CD8-positive, alpha-beta memory T cell (primary cell): ENCODE measurements around the gene NIN. TPM values are rescaled to one million over a fixed set of nuclear protein-coding genes. Genes with fewer than 3 reads are reported as not detected.
A peak's percentile ranks its signal among the peaks of the same experiment; 100 is the strongest.

Source experiments
- CTCF ChIA-PET: fragments of 350-600 bp; sonication (Branson Sonifier 250); formaldehyde crosslinking; loops from one replicate; lab custom pipeline; 2021; ENCODE audit warnings: antibody characterized with exemption; lab: Charles Lee
- POLR2A ChIA-PET: fragments of 350-600 bp; sonication (Branson Sonifier 250); formaldehyde crosslinking; loops from one replicate; lab custom pipeline; 2021; ENCODE audit warnings: antibody characterized with exemption; lab: Charles Lee
- DNase-seq, 5 donors: peaks; one replicate each; pipeline versions ENCODE4 v3.0.0 to v3.0.0-alpha.2; 2020 to 2022; ENCODE audit warnings: mixed read lengths in 1 of 5
- H3K27ac ChIP-seq: one replicate; pipeline ENCODE4 v1.7.0; 2013; ENCODE audit warnings: low read depth, mild to moderate bottlenecking, low read length, moderate library complexity
- H3K27me3 ChIP-seq: 2 replicates; pipeline ENCODE4 v1.7.0; 2013; ENCODE audit warnings: low read length, mild to moderate bottlenecking; ENCODE audit not compliant: insufficient read depth, poor library complexity, severe bottlenecking
- H3K36me3 ChIP-seq: 2 replicates; pipeline ENCODE4 v1.7.0; 2013; ENCODE audit warnings: mild to moderate bottlenecking, low read length, moderate library complexity; ENCODE audit not compliant: insufficient read depth
- H3K4me1 ChIP-seq: 2 replicates; pipeline ENCODE4 v1.7.0; 2013; ENCODE audit warnings: mild to moderate bottlenecking, low read length, moderate library complexity; ENCODE audit not compliant: insufficient read depth
- H3K4me3 ChIP-seq: 2 replicates; pipeline ENCODE4 v1.7.0; 2013; ENCODE audit warnings: mild to moderate bottlenecking, low read length
- H3K9me3 ChIP-seq: 2 replicates; pipeline ENCODE4 v1.7.0; 2013; ENCODE audit warnings: mild to moderate bottlenecking, low read length
- H3K27ac Mint-ChIP-seq, 8 donors: one replicate each; pipeline ENCODE4 v1.8.0; 2020 to 2021; ENCODE audit warnings: mixed read lengths in 8 of 8, mild to moderate bottlenecking in 6 of 8, inconsistent platforms in 3 of 8, moderate library complexity in 3 of 8
- H3K27me3 Mint-ChIP-seq, 2 donors: one replicate each; pipeline ENCODE4 v1.8.0; 2020 to 2021; ENCODE audit warnings: mixed read lengths in 2 of 2, mild to moderate bottlenecking in 1 of 2, moderate library complexity in 1 of 2
- H3K36me3 Mint-ChIP-seq, 3 donors: one replicate each; pipeline ENCODE4 v1.8.0; 2020 to 2021; ENCODE audit warnings: mixed read lengths in 3 of 3, inconsistent platforms in 1 of 3, mild to moderate bottlenecking in 1 of 3
- H3K4me1 Mint-ChIP-seq, 3 donors: one replicate each; pipeline ENCODE4 v1.8.0; 2020 to 2021; ENCODE audit warnings: mixed read lengths in 3 of 3, inconsistent platforms in 1 of 3, mild to moderate bottlenecking in 1 of 3
- H3K4me3 Mint-ChIP-seq, 7 donors: one replicate each; pipeline ENCODE4 v1.8.0; 2020 to 2021; ENCODE audit warnings: mixed read lengths in 7 of 7, mild to moderate bottlenecking in 6 of 7, moderate library complexity in 4 of 7, inconsistent platforms in 2 of 7
- H3K9me3 Mint-ChIP-seq, 5 donors: one replicate each; pipeline ENCODE4 v1.8.0; 2020 to 2022; ENCODE audit warnings: mixed read lengths in 5 of 5, mild to moderate bottlenecking in 3 of 5, moderate library complexity in 2 of 5, inconsistent platforms in 1 of 5
- polyA plus RNA-seq: library from polyadenylated mRNA; unstranded; fragments of 300-500 nt; fragmentation: Illumina TruSeq; gene quantifications from one replicate; pipeline ENCODE4 v1.2.3, GENCODE V29; 2021
- total RNA-seq, 2 experiments: library from RNA; stranded (reverse); gene quantifications; one replicate each; pipeline ENCODE4 v1.2.3, GENCODE V29; 2021

Gene NIN
- total and polyA plus RNA-seq, 3 experiments from 2014 or later = 64.3 to 77.8 (median 73.8) TPM

- CTCF ChIA-PET = interaction anchor here (0.9 to 1.7 kb wide), 4 partner anchors 14 to 101 kb away, joined by 3 to 4 read pairs (median 4); no protein-coding TSS in a partner anchor
These were observed 71.0 kb downstream of the NIN start for GRCh38 chr14:50759800-50760543.

GRCh38 chr14:50758945-50759344, 72.0 kb downstream of the NIN start:
- CTCF ChIA-PET = interaction anchor here (1.2 to 2.1 kb wide), 3 partner anchors 8 to 17 kb away, joined by 3 to 6 read pairs (median 4); no protein-coding TSS in a partner anchor
- H3K4me3 Mint-ChIP-seq = no peak overlapping the region
- H3K36me3 Mint-ChIP-seq = peaks cover 7 to 57% (median 26%) of the 10 kb centered on the region in 3 donors
- DNase-seq = no peak
- Histone ChIP-seq H3K27ac (no peak overlapping the region), H3K4me1 (no peaks in the 10 kb centered on the region), H3K9me3 (no peaks in the 10 kb centered on the region), H3K4me3 (no peak overlapping the region), H3K27me3 (no peaks in the 10 kb centered on the region), H3K36me3 (peaks cover 54% of the 10 kb centered on the region)
- POLR2A ChIA-PET = interaction anchor here (0.8 kb wide), 1 partner anchor 172 kb away, joined by 3 read pairs; no protein-coding TSS in a partner anchor
- no peaks in the 10 kb centered on the region for H3K9me3 Mint-ChIP-seq
- H3K27ac Mint-ChIP-seq = no peak overlapping the region
- no peaks in the 10 kb centered on the region for H3K27me3 Mint-ChIP-seq
- H3K4me1 Mint-ChIP-seq = no peaks in the 10 kb centered on the region

More at GRCh38 chr14:50759800-50760543, 71.0 kb downstream of the NIN start:
- Mint-ChIP-seq H3K36me3 (peaks cover 12 to 57% (median 30%) of the 10 kb centered on the region in 3 donors), H3K4me1 (no peaks in the 10 kb centered on the region), H3K9me3 (no peaks in the 10 kb centered on the region), H3K4me3 (no peak overlapping the region), H3K27ac (peak overlapping the region in 2 of 8 donors; percentile 32 to 40), H3K27me3 (no peaks in the 10 kb centered on the region)
- Histone ChIP-seq H3K27me3 (no peaks in the 10 kb centered on the region), H3K4me1 (no peaks in the 10 kb centered on the region), H3K36me3 (peaks cover 57% of the 10 kb centered on the region), H3K9me3 (no peaks in the 10 kb centered on the region), H3K27ac (no peak overlapping the region), H3K4me3 (no peak overlapping the region)
- POLR2A ChIA-PET = interaction anchor here (0.6 kb wide), 1 partner anchor 10 kb away, joined by 3 read pairs; no protein-coding TSS in a partner anchor
- DNase-seq = no peak

- ChIA-PET CTCF (interaction anchor here (1.2 to 2.1 kb wide), 3 partner anchors 9 to 102 kb away, joined by 3 to 7 read pairs (median 6); no protein-coding TSS in a partner anchor), POLR2A (no interaction called here)
- H3K4me1 Mint-ChIP-seq = no peaks in the 10 kb centered on the region
- Histone ChIP-seq H3K4me1 (no peaks in the 10 kb centered on the region), H3K36me3 (peaks cover 55% of the 10 kb centered on the region), H3K27me3 (no peaks in the 10 kb centered on the region), H3K4me3 (no peak overlapping the region), H3K9me3 (no peaks in the 10 kb centered on the region), H3K27ac (no peak overlapping the region)
- no peak overlapping the region for H3K4me3 Mint-ChIP-seq
- no peak for DNase-seq
- peaks cover 7 to 57% (median 30%) of the 10 kb centered on the region in 3 donors for H3K36me3 Mint-ChIP-seq
- no peaks in the 10 kb centered on the region for H3K27me3 Mint-ChIP-seq
- H3K9me3 Mint-ChIP-seq = no peaks in the 10 kb centered on the region
- no peak overlapping the region for H3K27ac Mint-ChIP-seq
These were observed 72.7 kb downstream of the NIN start for GRCh38 chr14:50758305-50758704.

GRCh38 chr14:50757702-50758101, 73.3 kb downstream of the NIN start:
- CTCF ChIA-PET = interaction anchor here (1.0 to 2.1 kb wide), 5 partner anchors 9 to 105 kb away, joined by 3 to 7 read pairs (median 3); no protein-coding TSS in a partner anchor

GRCh38 chr14:50756300-50756699, 74.7 kb downstream of the NIN start:
- no peaks in the 10 kb centered on the region for H3K9me3 Mint-ChIP-seq
- Histone ChIP-seq H3K4me1 (no peaks in the 10 kb centered on the region), H3K4me3 (no peak overlapping the region), H3K9me3 (no peaks in the 10 kb centered on the region), H3K27ac (no peak overlapping the region), H3K27me3 (no peaks in the 10 kb centered on the region), H3K36me3 (peaks cover 35% of the 10 kb centered on the region)
- H3K4me3 Mint-ChIP-seq = no peak overlapping the region
- ChIA-PET POLR2A (interaction anchor here (0.9 kb wide), 1 partner anchor 15 kb away, joined by 3 read pairs; no protein-coding TSS in a partner anchor), CTCF (interaction anchor here (1.1 to 1.2 kb wide), 2 partner anchors 22 to 24 kb away, joined by 3 read pairs; no protein-coding TSS in a partner anchor)
- peaks cover 0 to under 1% (median 0%) of the 10 kb centered on the region in 3 donors for H3K4me1 Mint-ChIP-seq
- no peak for DNase-seq
- H3K27ac Mint-ChIP-seq = no peak overlapping the region
- H3K27me3 Mint-ChIP-seq = peaks cover 0 to 1% of the 10 kb centered on the region in 2 donors
- H3K36me3 Mint-ChIP-seq = peaks cover 7 to 53% (median 18%) of the 10 kb centered on the region in 3 donors

More at GRCh38 chr14:50757702-50758101, 73.3 kb downstream of the NIN start:
- H3K27me3 ChIP-seq = no peaks in the 10 kb centered on the region
- no peaks in the 10 kb centered on the region for H3K9me3 Mint-ChIP-seq
- POLR2A ChIA-PET = no interaction called here
- no peak overlapping the region for H3K27ac Mint-ChIP-seq
- H3K27me3 Mint-ChIP-seq = no peaks in the 10 kb centered on the region
- no peaks in the 10 kb centered on the region for H3K4me1 Mint-ChIP-seq
- no peaks in the 10 kb centered on the region for H3K4me1 ChIP-seq
- H3K36me3 Mint-ChIP-seq = peaks cover 7 to 56% (median 24%) of the 10 kb centered on the region in 3 donors
- no peaks in the 10 kb centered on the region for H3K9me3 ChIP-seq
- peaks cover 49% of the 10 kb centered on the region for H3K36me3 ChIP-seq
- H3K27ac ChIP-seq = no peak overlapping the region
- H3K4me3 ChIP-seq = no peak overlapping the region
- no peak overlapping the region for H3K4me3 Mint-ChIP-seq
- DNase-seq = no peak

- no peaks in the 10 kb centered on the region for H3K9me3 ChIP-seq
- POLR2A ChIA-PET = interaction anchor here (0.5 kb wide), 1 partner anchor 10 kb away, joined by 3 read pairs; no protein-coding TSS in a partner anchor
- Mint-ChIP-seq H3K27me3 (peaks cover 0 to 1% of the 10 kb centered on the region in 2 donors), H3K4me1 (peaks cover 11 to 29% (median 16%) of the 10 kb centered on the region in 3 donors), H3K4me3 (no peak overlapping the region), H3K36me3 (peaks cover 6 to 91% (median 24%) of the 10 kb centered on the region in 3 donors), H3K9me3 (no peaks in the 10 kb centered on the region), H3K27ac (peak overlapping the region in 4 of 8 donors; percentile 4 to 84 (median 33))
- CTCF ChIA-PET = no interaction called here
- no peaks in the 10 kb centered on the region for H3K27me3 ChIP-seq
- peaks cover 46% of the 10 kb centered on the region for H3K36me3 ChIP-seq
- H3K4me1 ChIP-seq = no peaks in the 10 kb centered on the region
- no peak for DNase-seq
- H3K27ac ChIP-seq = no peak overlapping the region
- no peak overlapping the region for H3K4me3 ChIP-seq
These were observed 80.6 kb downstream of the NIN start for GRCh38 chr14:50750323-50750722.

- peaks cover 49% of the 10 kb centered on the region for H3K36me3 ChIP-seq
These were observed 85.4 kb downstream of the NIN start for GRCh38 chr14:50745401-50746058.

More at GRCh38 chr14:50745401-50746058, 85.4 kb downstream of the NIN start:
- Histone ChIP-seq H3K4me1 (no peaks in the 10 kb centered on the region), H3K27me3 (no peaks in the 10 kb centered on the region), H3K4me3 (no peak overlapping the region), H3K27ac (no peak overlapping the region), H3K9me3 (no peaks in the 10 kb centered on the region)
- peaks cover 19 to 43% (median 23%) of the 10 kb centered on the region in 3 donors for H3K4me1 Mint-ChIP-seq
- ChIA-PET POLR2A (no interaction called here), CTCF (interaction anchor here (1.1 kb wide), 1 partner anchor 32 kb away, joined by 5 read pairs; no protein-coding TSS in a partner anchor)
- H3K9me3 Mint-ChIP-seq = no peaks in the 10 kb centered on the region
- H3K4me3 Mint-ChIP-seq = no peak overlapping the region
- peak overlapping the region in 2 of 8 donors; percentile 39 to 73 for H3K27ac Mint-ChIP-seq
- no peaks in the 10 kb centered on the region for H3K27me3 Mint-ChIP-seq
- H3K36me3 Mint-ChIP-seq = peaks cover 6 to 92% (median 18%) of the 10 kb centered on the region in 3 donors
- DNase-seq = no peak
